ENCODE data around the gene GPR137.
"Not testable (repeated sequence)": the region's sequence is repeated elsewhere in the genome, so short reads cannot be mapped to it uniquely, and the experiment has no call there.

GPR137 gene

DNA sequence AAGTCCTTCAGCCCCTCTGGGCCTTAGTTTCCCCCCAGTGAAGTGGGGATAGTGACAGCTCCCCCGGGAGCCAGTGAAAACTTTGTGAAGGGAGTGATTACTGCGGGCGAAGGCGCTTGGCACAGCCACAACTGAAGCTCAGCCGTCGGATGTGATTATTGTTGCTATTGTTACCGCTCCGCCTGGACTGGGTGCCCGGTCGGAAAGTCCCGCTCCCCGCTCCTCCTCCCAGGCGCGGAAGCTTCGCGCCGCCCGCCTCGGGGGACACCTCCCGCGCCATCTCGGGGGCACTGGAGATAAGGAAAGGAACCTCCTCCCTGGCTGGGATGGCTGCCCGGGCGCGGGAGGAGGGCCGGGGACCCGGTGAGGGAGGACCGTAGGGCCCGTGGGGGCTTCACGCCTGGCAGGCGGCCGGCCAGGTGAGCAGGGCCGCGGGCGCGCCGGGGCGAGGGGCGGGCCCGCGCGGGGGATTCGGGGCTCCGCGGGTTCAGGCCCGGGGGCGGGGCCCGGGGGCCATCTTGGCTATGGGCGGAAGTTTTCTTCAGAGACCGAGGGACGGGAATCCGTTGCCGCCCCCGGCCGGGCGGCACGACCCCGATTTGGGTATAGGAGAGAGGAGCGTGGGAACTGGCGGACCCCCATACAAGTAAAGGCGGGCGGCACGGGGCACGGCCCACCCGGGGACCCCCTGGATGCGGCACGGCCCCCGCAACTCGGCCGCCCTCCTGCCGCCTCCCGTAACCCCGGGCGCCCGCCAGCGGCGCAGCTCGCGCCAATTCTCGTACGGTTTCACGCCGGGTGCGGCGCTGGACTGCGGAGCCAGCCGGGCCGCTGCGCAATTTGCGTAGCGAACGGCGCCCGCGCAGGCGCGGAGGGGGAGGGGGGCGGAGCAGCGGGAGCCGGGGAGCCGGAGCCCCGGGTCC is at the start of gene GPR137:
Gene GPR137 (plus strand): TSS at position 887 of the 923 bp plus-strand sequence. CDS start 677 bp downstream, outside the sequence.
- DNase-seq: peak; percentile 84

GRCh38 chr11:64237484-64237951 is 48.1 kb upstream of the GPR137 start:
- DNase-seq: no peak

DNA sequence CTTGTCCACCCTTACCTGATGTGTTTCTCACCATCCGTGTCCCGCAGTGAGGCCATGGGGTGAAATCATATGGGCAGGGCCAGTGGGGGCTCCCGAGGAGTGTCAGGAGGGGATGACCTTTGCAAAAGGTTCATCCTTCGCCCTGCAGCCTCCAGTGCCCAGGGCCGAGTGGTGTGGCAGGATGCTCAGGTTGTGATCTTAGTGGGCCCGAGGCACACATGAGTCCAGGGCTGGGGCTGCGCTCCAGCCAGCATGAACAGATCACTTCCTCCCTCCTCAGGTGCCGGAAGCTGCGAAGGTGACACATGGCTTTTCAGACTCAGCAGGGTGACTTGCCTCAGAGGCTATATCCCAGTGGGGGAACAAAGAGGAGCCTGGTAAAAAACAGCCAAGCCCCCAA is 47.6 kb upstream of the GPR137 start:
- DNase-seq: no peak

- no peak for DNase-seq
Observed at GRCh38 chr11:64238999-64239398, 46.6 kb upstream of the GPR137 start.

DNA sequence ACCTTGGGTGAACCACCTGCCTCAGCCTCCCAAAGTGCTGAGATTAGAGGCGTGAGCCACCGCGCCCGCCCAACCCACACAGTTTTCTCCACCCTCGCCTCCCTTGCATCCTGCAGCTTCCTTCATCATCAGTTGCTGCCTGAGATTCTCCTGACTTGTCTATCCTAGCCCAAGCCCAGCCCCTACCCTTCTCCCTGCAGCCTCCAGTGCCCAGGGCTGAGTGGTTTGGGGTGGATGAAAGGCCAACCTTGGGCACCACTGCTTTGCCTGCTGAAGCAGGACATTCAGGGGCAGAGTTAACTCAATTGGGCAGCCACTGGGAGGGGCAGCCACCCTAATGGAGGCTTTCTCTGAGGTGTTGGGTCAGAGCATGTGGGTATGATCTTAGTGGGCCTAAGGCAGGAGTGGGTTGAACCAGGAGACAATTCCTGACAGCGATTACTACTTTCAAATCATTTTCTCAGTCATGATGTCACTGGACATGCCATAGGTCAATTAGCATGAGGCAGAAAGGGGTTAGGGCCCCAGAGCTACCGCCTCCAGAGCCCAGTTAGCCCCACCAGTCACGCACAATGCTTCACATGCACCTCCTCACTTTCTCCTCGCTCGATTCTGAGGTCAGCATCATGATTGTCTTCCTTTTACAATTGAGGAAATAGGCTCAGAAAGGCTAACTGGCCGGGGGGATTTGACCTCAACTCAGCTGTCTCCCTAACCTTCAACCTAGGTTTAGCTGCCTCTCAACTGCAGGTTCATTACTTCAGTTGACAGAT is 45.8 kb upstream of the GPR137 start:
- no peak for DNase-seq

- peak; percentile 97 for DNase-seq
Observed at GRCh38 chr11:64240435-64241240, 45.0 kb upstream of the GPR137 start, which contains the start of gene FKBP2. TSS of gene FKBP2 (plus strand) at chr11:64241095. CDS start at chr11:64242388, 1,293 bp downstream.

- peak; percentile 100 for DNase-seq
Observed at GRCh38 chr11:64241241-64241490, 44.5 kb upstream of the GPR137 start.

DNA sequence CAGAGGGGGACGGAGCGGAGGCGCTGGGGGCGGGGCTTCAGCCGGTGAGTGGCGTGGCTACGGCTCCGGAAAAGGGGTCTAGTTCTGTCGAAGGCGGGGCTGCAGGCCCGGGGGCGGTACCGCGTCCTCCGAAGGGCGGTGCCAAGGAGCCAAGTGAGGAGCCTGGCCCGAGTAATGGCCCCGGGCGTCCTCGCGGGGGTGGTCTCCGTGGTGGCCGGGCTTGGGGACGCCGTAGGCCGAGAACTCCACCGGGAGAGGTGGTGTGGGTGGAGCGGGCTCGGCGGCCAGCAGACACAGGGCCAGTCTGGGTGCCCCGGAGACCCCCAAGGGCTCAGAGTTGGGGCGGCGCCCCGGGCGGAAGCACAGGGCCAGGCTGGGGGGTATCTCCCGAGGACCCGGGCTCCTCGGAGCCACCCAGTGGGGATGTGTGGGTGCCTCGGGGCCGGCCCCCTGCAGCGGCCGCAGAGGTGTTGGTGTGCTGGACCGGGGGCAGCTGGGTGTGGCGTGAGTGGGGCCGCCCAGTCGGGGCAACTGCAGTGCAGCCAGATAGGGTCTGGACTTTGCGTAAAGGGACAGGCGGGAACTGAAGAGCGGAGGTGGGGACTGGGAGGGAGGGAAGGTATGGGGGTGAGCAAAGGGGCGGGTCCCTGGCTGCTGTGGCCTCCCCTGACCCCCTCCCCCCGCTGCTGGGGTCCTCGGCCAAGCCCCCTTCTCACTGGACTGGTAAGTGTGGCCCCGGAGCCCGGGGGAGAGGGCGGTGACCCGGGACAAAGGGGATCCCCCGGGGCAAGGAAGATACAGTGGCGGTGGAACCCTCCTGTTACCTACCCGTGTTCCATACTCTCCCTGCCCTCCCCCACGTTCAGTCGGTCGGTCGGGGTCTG is 43.9 kb upstream of the GPR137 start:
- DNase-seq: no peak

DNA sequence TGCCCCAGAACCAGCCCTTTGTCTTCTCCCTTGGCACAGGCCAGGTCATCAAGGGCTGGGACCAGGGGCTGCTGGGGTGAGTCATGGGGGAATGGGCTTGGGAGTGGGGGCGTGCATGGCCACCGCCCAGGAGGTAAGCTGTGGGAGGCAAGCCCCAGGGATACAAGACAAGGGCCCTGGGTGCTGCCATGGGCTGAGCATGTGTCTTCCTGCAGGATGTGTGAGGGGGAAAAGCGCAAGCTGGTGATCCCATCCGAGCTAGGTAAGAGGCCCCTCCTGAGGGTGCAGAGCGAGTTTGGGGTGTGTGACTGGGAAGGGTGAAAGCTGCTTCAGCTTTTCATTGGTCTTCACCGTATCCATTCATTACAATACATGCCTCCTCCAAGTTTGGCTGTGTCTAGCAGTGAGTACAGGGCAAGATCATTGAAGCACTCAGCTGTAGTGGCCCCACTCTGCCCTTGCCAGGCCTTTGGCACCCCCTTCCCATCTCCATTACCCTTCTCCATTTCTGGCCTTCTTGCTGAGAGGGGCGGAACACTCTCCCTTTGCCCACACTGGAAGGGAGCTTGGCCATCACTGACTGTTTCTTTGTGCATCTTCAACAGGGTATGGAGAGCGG is 42.3 kb upstream of the GPR137 start:
- no peak for DNase-seq

- DNase-seq: no peak
Observed at GRCh38 chr11:64244107-64244506, 41.5 kb upstream of the GPR137 start.

GRCh38 chr11:64244966-64245365 is 40.7 kb upstream of the GPR137 start:
- no peak for DNase-seq

- DNase-seq: no peak
Observed at GRCh38 chr11:64245401-64245796, 40.2 kb upstream of the GPR137 start.

- DNase-seq: peak; percentile 83
Observed at GRCh38 chr11:64245797-64246620, 39.6 kb upstream of the GPR137 start.

GRCh38 chr11:64246621-64246870 is 39.1 kb upstream of the GPR137 start:
- not testable (repeated sequence) for DNase-seq

DNA sequence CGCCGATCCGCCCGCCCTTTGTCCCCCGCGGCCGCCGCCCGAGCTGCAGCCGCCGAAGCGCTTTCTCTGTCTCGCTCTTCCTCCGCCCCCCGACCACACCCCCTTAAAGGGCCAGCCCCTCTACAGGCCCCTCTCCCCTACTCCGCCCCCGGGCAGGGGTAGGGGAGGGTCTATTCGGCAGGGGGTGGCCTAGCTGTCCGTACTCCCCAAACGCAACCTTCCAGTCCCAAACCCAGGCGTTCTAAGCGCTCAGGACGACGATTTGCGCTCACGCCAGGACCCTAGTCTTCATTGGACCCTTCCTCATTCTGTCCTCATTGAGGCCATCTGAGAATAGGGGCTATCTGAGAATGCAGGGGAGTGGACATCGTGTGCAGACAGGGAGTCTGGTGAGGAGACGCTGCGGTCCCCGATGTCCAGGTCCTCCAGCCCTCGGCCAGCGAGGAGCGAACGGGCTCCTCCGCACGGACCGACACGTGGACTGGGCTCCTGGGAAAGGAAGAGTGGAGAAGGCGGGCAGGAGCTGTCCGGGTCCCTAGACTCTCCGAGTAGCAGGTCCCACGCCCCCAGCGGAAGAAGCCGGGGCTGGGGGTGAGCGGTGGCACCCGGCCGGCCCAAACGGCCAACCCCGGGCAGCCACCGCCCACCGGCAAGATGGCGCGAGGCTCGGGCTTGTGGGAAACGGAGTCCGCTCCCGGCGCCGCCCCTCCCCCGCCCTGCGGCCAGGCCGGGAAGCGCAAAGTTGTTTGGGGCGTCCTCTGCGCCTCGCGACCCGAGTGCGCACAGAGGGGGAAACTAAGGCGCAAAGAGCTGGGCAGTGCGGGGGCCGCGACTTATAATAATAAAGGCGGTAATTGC is 38.5 kb upstream of the GPR137 start, which contains the start of gene PPP1R14B:
Gene PPP1R14B (minus strand): TSS at position 73 of the 858 bp plus-strand sequence. CDS start 270 bp downstream, outside the sequence.
- peak; percentile 80 for DNase-seq

GRCh38 chr11:64247729-64248531 is 37.7 kb upstream of the GPR137 start:
- no peak for DNase-seq

DNA sequence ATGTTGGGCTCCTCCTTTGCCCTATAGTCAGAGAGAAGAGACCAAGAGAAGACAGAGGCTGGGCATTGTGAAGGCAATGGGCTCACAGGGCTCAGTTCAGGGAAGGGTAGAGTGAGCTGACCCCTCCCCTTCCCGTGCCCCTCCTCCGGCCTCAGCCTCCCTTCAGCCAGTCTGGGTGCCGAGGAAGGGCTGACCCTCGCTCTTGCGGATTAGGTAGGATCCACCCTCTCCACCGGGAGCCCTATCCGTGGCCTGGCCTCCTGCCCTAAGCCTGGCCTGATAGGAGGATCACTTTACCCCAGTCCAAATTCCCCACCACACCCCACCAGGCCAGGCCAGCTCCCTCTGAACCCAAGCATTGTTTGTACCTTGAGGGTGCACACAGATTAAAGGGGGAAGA is 37.1 kb upstream of the GPR137 start:
- no peak for DNase-seq

DNA sequence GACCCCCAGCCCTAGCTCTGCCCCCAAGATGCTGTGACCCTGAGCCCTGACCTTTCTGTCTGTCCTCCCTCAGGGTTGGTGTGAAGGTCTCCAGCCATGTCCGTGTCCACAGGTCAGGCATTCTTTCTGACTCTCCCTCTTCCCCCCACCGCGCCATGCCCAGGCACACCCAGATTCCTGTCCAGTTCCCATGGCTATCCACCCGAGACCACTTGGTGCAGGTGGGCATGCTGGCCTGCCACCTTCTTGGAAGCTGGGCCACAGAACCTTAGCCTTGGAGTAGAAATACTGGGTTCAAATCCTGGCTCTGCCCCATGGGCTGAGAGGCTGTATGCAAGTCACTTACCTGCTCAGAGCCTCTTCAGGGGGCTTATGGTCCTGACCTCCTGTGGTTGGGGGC is 36.6 kb upstream of the GPR137 start:
- no peak for DNase-seq
